HepG2 (cell line): ENCODE data around the gene SYS1. TPM values are rescaled to one million over a fixed set of nuclear protein-coding genes. Genes with fewer than 3 reads are reported as not detected.

Source experiments
- AGO2 ChIP-seq: fragments of 200-400 bp; formaldehyde crosslinking; optimal IDR thresholded peaks from 2 replicates; pipeline ENCODE3; 2017; ENCODE audit warnings: mild to moderate bottlenecking, low read depth, low read length, moderate library complexity
- BCLAF1 ChIP-seq: fragments of 450-650 bp; IDR thresholded peaks from 2 replicates; pipeline ENCODE4 v1.6.1; 2017; ENCODE audit warnings: mild to moderate bottlenecking
- CERS6 ChIP-seq: sonication (generic); formaldehyde crosslinking; IDR thresholded peaks from 2 replicates; pipeline ENCODE4 v1.5.0; 2020; ENCODE audit warnings: missing genetic modification reagents
- HNF1B ChIP-seq: sonication (generic); formaldehyde crosslinking; IDR thresholded peaks from 2 replicates; pipeline ENCODE4 v1.5.1; 2020; ENCODE audit warnings: mild to moderate bottlenecking, moderate library complexity, missing genetic modification reagents
- HNF4G ChIP-seq, 2 experiments: sonication (generic) in 1 of 2; formaldehyde crosslinking in 1 of 2; IDR thresholded peaks; 2 replicates each; pipeline versions ENCODE4 v1.4.0 to v1.6.1; 2011 to 2020; ENCODE audit warnings: borderline replicate concordance in 2 of 2, low read depth in 2 of 2, mild to moderate bottlenecking in 2 of 2, low read length in 1 of 2, missing genetic modification reagents in 1 of 2, moderate library complexity in 1 of 2
- HOXD1 ChIP-seq: sonication (generic); formaldehyde crosslinking; IDR thresholded peaks from 2 replicates; pipeline ENCODE4 v1.5.0; 2020; ENCODE audit warnings: missing genetic modification reagents
- POGK ChIP-seq: sonication (generic); formaldehyde crosslinking; conservative IDR thresholded peaks from 2 replicates; pipeline ENCODE4 v1.8.0; 2022; ENCODE audit warnings: mild to moderate bottlenecking, moderate library complexity, missing genetic modification reagents
- PRDM10 ChIP-seq: sonication (generic); formaldehyde crosslinking; IDR thresholded peaks from 2 replicates; pipeline ENCODE4 v1.4.0; 2020; ENCODE audit warnings: low read depth, missing genetic modification reagents
- ZNF281 ChIP-seq: sonication (generic); formaldehyde crosslinking; IDR thresholded peaks from 2 replicates; pipeline ENCODE4 v1.4.0; 2020; ENCODE audit warnings: missing genetic modification reagents, borderline replicate concordance
- ZNF564 ChIP-seq: sonication (generic); formaldehyde crosslinking; IDR thresholded peaks from 2 replicates; pipeline ENCODE4 v1.8.1; 2023; ENCODE audit warnings: mild to moderate bottlenecking, missing genetic modification reagents
- ZNF703 ChIP-seq: sonication (generic); formaldehyde crosslinking; IDR thresholded peaks from 2 replicates; pipeline ENCODE4 v1.5.1; 2020; ENCODE audit warnings: missing genetic modification reagents, mild to moderate bottlenecking, moderate library complexity, borderline replicate concordance
- polyA plus RNA-seq, 8 experiments: library from polyadenylated mRNA; depleted of rRNA in 3 of 8; stranded (reverse) in 7 of 8; unstranded in 1 of 8; fragments of >200 nt; fragmentation: Illumina TruSeq in 4 of 8; extraction: Trizol in 4 of 8; gene quantifications; 2 replicates each; pipeline versions ENCODE4 v1.2.1 to v1.2.3, GENCODE V29; 2011 to 2016; ENCODE audit warnings: low read depth in 4 of 8, missing spikeins in 1 of 8, mixed read lengths in 1 of 8; ENCODE audit not compliant: insufficient read depth in 1 of 8
- total RNA-seq, 5 experiments: library from RNA; depleted of rRNA; stranded (reverse); fragments of >200 nt; fragmentation: Illumina TruSeq; extraction: Trizol; gene quantifications; 2 replicates each; pipeline ENCODE4 v1.2.3, GENCODE V29; 2016; ENCODE audit warnings: low read depth in 1 of 5

The SYS1 gene
- total and polyA plus RNA-seq, 2 of the 13 experiments (the other 11 are each of a cell fraction or from before 2014, with no cell fraction given): 38.3 to 65.6 TPM

GRCh38 chr20:45336530-45337366 lies 26.2 kb upstream of the SYS1 start (continued):
- TF ChIP-seq HNF4G (IDR thresholded peaks at IDR 0.05; ENCODE audit: borderline replicate concordance, low read depth, low read length): peak; percentile 76
- TF ChIP-seq HNF4G (CRISPR knock-in tag; IDR thresholded peaks at IDR 0.05; ENCODE audit: borderline replicate concordance, low read depth): no peak
- TF ChIP-seq HNF1B (CRISPR knock-in tag): peak; percentile 54; the same call in 1 of the 2 replicates
- TF ChIP-seq HOXD1 (CRISPR knock-in tag): no peak
- no peak for TF ChIP-seq CERS6
- TF ChIP-seq PRDM10 (CRISPR knock-in tag): no peak
- no peak for TF ChIP-seq BCLAF1
- TF ChIP-seq POGK (CRISPR knock-in tag): 0 out of 2 replicates have a peak, but pooled peaks have one; percentile 47
- TF ChIP-seq ZNF703 (CRISPR knock-in tag): no peak
- peak; percentile 26 for TF ChIP-seq AGO2
- TF ChIP-seq ZNF564: 0 out of 2 replicates have a peak, but pooled peaks have one; percentile 52
- TF ChIP-seq ZNF281: peak; percentile 60; the same call in 1 of the 2 replicates
